AG09309 (cell line): ENCODE results near the gene TAOK3.

ENCODE experiments used
- DNase-seq: peaks from one replicate; pipeline ENCODE4 v3.0.0-alpha.2; 2010; ENCODE audit warnings: low read depth
- H3K4me3 ChIP-seq: 2 replicates; pipeline ENCODE4 v1.5.1; 2011; ENCODE audit warnings: mild to moderate bottlenecking, low read depth, low read length, moderate library complexity; ENCODE audit not compliant: control insufficient read depth
- CTCF ChIP-seq: IDR thresholded peaks from 2 replicates; pipeline ENCODE4 v1.5.1; 2011; ENCODE audit warnings: mild to moderate bottlenecking, low read depth, low read length, inconsistent platforms; ENCODE audit not compliant: insufficient read depth, control insufficient read depth; ENCODE audit errors: missing control alignments

Gene TAOK3

GRCh38 chr12:118332511-118332910 is 40.2 kb downstream of the TAOK3 start:
- H3K4me3 ChIP-seq, result no peak overlapping the region
- TF ChIP-seq CTCF, result no peak
- DNase-seq, result no peak

DNA sequence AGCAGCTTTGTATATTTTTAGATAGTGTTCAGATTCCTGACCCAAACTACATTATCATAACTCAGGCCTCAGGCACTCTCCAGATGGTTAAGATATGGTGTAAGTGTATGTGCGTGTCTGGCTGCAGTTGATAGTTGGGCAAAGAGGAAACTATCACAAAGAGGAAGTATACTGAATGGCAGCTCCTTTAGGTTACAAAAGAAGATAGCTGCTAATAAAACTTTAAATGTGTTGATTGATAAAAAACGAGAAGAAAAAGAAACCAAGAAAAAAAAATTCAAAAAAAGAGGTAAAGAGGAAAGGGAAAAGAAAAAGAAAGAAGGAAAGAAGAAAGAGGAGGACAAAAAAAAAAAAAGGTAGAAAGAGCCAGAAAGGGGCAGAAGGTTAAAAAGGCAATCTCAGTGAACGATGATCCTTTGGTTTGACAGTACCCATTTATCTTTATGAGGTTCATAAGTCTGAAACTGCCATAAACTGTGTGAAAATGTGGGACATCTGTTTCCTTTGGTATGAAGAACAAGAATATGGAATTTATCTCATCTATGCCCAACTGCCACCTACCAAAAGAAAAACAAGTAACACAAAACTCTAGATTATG is 42.2 kb downstream of the TAOK3 start:
- TF ChIP-seq CTCF, result no peak
- H3K4me3 ChIP-seq, result no peak overlapping the region
- DNase-seq, result peak; percentile 56

DNA sequence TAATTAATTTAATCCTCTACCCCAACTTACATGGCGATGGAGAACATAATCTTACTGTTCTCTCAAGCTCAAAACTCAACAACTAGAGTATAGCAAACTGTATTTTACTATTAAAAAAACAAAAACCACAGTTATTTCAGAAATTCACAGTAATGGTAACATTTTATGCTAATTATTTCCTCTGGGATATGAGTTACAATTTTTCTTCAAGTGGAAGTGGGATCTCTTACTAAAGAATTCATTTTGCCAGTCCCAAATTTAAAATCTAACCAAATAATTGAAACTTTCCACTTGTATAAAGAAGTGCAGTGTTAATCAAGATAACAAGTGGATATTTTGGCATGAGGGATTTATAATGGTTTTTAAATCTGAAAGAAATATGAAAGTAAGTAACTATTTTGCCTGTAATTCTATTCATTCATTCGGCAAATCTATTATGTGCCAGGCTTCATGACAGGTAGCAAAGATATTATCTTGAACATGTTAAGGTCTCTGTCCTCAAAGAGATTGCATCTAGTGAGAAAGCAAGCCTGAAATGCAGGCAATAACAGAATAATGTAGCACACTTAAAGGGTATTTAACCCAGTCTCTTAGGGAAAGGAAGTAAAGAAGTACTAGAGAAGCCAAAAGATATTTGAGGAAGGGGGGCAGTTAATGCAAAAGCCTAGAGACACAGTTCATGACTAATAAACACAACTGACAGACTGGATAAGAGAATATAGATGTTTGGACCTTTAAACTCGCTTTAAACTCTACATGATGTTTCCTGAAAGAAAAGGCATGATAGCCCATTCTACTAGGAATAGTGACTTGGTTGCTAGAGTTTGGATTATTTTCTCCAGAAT is 44.0 kb downstream of the TAOK3 start:
- no peak for DNase-seq
- TF ChIP-seq CTCF, result no peak
- no peak overlapping the region for H3K4me3 ChIP-seq

DNA sequence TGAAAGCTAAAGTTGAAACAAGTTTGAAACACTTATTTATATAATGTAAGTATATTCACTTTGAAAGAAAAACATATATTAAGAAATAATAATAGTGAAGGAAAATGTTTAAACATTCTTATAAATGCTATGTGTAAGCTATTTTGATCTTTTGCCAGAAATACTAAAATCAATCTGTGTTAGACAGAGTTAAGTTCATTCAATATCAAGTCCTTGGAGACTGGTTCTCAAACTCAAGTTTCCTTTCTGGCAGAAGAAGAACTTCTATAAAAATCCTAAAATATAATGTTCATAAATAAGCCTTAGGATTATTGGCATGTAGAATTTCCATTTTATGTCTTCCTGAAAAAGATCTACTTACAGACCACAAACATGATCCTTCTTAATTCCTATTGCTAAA is 45.3 kb downstream of the TAOK3 start:
- no peak for TF ChIP-seq CTCF
- DNase-seq, result no peak
- H3K4me3 ChIP-seq, result no peak overlapping the region

DNA sequence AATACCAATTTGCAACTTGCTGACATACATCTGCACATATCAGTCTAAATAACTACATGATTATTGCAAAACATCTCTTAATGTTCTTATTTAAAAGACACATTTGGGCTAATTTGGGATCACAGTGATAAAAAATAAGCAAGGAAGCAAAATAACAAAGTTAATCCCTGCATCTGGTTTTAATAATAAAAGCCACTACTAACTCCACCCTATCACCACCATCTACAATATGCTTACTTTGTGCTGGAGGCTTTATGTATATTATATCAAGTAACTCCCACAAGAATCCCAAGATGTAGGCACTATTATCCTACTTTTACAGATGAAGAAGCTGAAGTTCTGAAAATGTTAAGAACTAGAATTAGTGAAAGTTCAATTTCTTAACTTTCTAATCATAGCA is 45.7 kb downstream of the TAOK3 start:
- DNase-seq, result no peak
- no peak for TF ChIP-seq CTCF
- no peak overlapping the region for H3K4me3 ChIP-seq

DNA sequence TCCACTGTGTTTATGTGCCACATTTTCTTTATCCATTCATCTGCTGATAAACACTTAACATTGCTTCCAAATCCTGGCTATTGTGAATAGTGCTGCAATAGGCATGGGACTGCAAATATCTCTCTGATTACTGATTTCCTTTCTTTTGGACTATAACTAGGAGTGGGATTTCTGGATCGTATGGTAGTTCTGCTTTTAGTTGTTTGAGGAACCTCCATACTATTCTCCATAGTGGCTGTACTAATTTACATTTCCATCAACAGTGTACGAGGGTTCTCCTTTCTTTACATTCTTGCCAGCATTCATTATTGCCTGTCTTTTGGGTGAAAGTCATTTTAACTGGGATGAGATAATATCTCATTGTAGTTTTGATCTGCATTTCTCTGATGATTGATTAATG is 47.6 kb downstream of the TAOK3 start:
- no peak overlapping the region for H3K4me3 ChIP-seq
- TF ChIP-seq CTCF, result no peak
- DNase-seq, result no peak
